CD14-positive monocyte (primary cell): ENCODE data around the gene FANCG. TPM values are rescaled to one million over a fixed set of nuclear protein-coding genes. Genes with fewer than 3 reads are reported as not detected.

Source experiments
- DNase-seq, 3 donors: peaks; one replicate each; pipeline ENCODE4 v3.0.0-alpha.2; 2011 to 2022
- H2AFZ ChIP-seq: 2 replicates; pipeline ENCODE4 v1.6.0; 2012; ENCODE audit warnings: mild to moderate bottlenecking, low read depth, low read length, inconsistent platforms; ENCODE audit not compliant: insufficient read depth, poor library complexity, severe bottlenecking
- H3K27ac ChIP-seq, 2 donors: 1 replicate in 1 of 2; 2 replicates in 1 of 2; pipeline ENCODE4 v1.5.1; 2012 to 2013; ENCODE audit warnings: low read length in 2 of 2, control low read depth in 1 of 2, inconsistent platforms in 1 of 2, low read depth in 1 of 2, mild to moderate bottlenecking in 1 of 2
- H3K27me3 ChIP-seq, 2 donors: one replicate each; pipeline versions ENCODE4 v1.6.0 to v1.6.1; 2011 to 2013; ENCODE audit warnings: low read length in 2 of 2; ENCODE audit not compliant: control insufficient read depth in 2 of 2, insufficient read depth in 2 of 2
- H3K36me3 ChIP-seq, 2 donors: replicated peaks in 1 of 2; 1 replicate in 1 of 2; 2 replicates in 1 of 2; pipeline versions ENCODE4 v1.5.1 to v1.6.1; 2012 to 2013; ENCODE audit warnings: low read length in 2 of 2, control low read depth in 1 of 2, inconsistent platforms in 1 of 2, mild to moderate bottlenecking in 1 of 2; ENCODE audit not compliant: insufficient read depth in 2 of 2, control insufficient read depth in 1 of 2
- H3K4me1 ChIP-seq, 2 donors: 1 replicate in 1 of 2; 2 replicates in 1 of 2; pipeline versions ENCODE4 v1.5.1 to v1.6.1; 2012 to 2013; ENCODE audit warnings: low read length in 2 of 2, control low read depth in 1 of 2, inconsistent platforms in 1 of 2, mild to moderate bottlenecking in 1 of 2, moderate library complexity in 1 of 2; ENCODE audit not compliant: insufficient read depth in 2 of 2, control insufficient read depth in 1 of 2
- H3K4me2 ChIP-seq: replicated peaks from 2 replicates; pipeline ENCODE3; 2012; ENCODE audit warnings: low read length, moderate library complexity, mild to moderate bottlenecking; ENCODE audit not compliant: poor library complexity, severe bottlenecking; ENCODE audit errors: extremely low read depth
- H3K4me3 ChIP-seq, 3 experiments: fragments of 200-600 bp in 1 of 3; sonication (generic) in 1 of 3; replicated peaks in 1 of 3; 1 replicate in 2 of 3; 2 replicates in 1 of 3; pipeline ENCODE4 v1.5.1; 2011 to 2013; ENCODE audit warnings: low read length in 3 of 3, mild to moderate bottlenecking in 3 of 3, control low read depth in 2 of 3, low read depth in 2 of 3, inconsistent platforms in 1 of 3, moderate library complexity in 1 of 3
- H3K79me2 ChIP-seq: 2 replicates; pipeline ENCODE4 v1.6.0; 2012; ENCODE audit warnings: mild to moderate bottlenecking, control low read depth, inconsistent platforms, low read length, moderate library complexity; ENCODE audit not compliant: insufficient read depth
- H3K9ac ChIP-seq: 2 replicates; pipeline ENCODE4 v1.6.0; 2017; ENCODE audit warnings: low read length, mild to moderate bottlenecking; ENCODE audit not compliant: insufficient read depth, poor library complexity, severe bottlenecking
- H3K9me3 ChIP-seq, 2 donors: replicated peaks in 1 of 2; 1 replicate in 1 of 2; 2 replicates in 1 of 2; pipeline versions ENCODE4 v1.5.1 to v1.6.1; 2012 to 2013; ENCODE audit warnings: low read length in 2 of 2, control low read depth in 1 of 2; ENCODE audit not compliant: control insufficient read depth in 1 of 2, insufficient read depth in 1 of 2
- H4K20me1 ChIP-seq: 2 replicates; pipeline ENCODE4 v1.6.0; 2012; ENCODE audit warnings: mild to moderate bottlenecking, low read length, control low read depth, moderate library complexity; ENCODE audit not compliant: insufficient read depth
- H3K27ac Mint-ChIP-seq, 7 donors: one replicate each; pipeline ENCODE4 v1.8.0; 2020; ENCODE audit warnings: mild to moderate bottlenecking in 7 of 7, mixed read lengths in 7 of 7, moderate library complexity in 6 of 7, inconsistent platforms in 2 of 7
- H3K27me3 Mint-ChIP-seq, 3 donors: one replicate each; pipeline ENCODE4 v1.8.0; 2021 to 2022; ENCODE audit warnings: low read depth in 3 of 3, mild to moderate bottlenecking in 3 of 3, mixed read lengths in 3 of 3, moderate library complexity in 3 of 3, inconsistent platforms in 1 of 3
- H3K36me3 Mint-ChIP-seq, 2 donors: one replicate each; pipeline ENCODE4 v1.8.0; 2020; ENCODE audit warnings: mixed read lengths in 2 of 2, inconsistent platforms in 1 of 2, mild to moderate bottlenecking in 1 of 2
- H3K4me1 Mint-ChIP-seq: one replicate; pipeline ENCODE4 v1.8.0; 2020; ENCODE audit warnings: mild to moderate bottlenecking, mixed read lengths
- H3K4me3 Mint-ChIP-seq, 2 donors: one replicate each; pipeline ENCODE4 v1.8.0; 2020; ENCODE audit warnings: mild to moderate bottlenecking in 2 of 2, mixed read lengths in 2 of 2, moderate library complexity in 1 of 2
- H3K9me3 Mint-ChIP-seq, 7 donors: one replicate each; pipeline ENCODE4 v1.8.0; 2020 to 2022; ENCODE audit warnings: mixed read lengths in 7 of 7, mild to moderate bottlenecking in 6 of 7, moderate library complexity in 6 of 7, inconsistent platforms in 2 of 7
- CTCF ChIP-seq: fragments of 200-600 bp; IDR thresholded peaks from one replicate; pipeline ENCODE4 v1.8.0; 2022; ENCODE audit warnings: antibody characterized with exemption, mild to moderate bottlenecking
- WGBS: methylation state at CpG from one replicate; pipeline ENCODE4 v1.1.5; 2013; ENCODE audit warnings: missing lambda C conversion rate; ENCODE audit not compliant: insufficient coverage; 5-methylcytosine and 5-hydroxymethylcytosine counted together
- intact Hi-C, 2 donors: fragments of 100-400 bp; cut with micrococcal nuclease; formaldehyde crosslinking; loops; one replicate each; pipeline versions ENCODE4 v1.15.0 to v1.15.1; 2023
- polyA plus RNA-seq, 3 donors: library from polyadenylated mRNA; depleted of rRNA in 1 of 3; unstranded in 2 of 3; stranded (reverse) in 1 of 3; fragments of 300-500 nt in 2 of 3; fragments of >200 nt in 1 of 3; fragmentation: Illumina TruSeq in 2 of 3; gene quantifications; 1 replicate in 2 of 3; 2 replicates in 1 of 3; pipeline ENCODE4 v1.2.3, GENCODE V29; 2012 to 2021

The FANCG gene
- polyA plus RNA-seq, 3 donors: 2.0 to 7.0 (median 2.5) TPM

- Histone ChIP-seq H3K9ac (no peak overlapping the region), H3K4me3 (no peak overlapping the region), H3K36me3 (peaks cover 60 to 79% of the 10 kb centered on the region in 2 donors), H3K27me3 (no peaks in the 10 kb centered on the region), H3K4me1 (peaks cover 27 to 39% of the 10 kb centered on the region in 2 donors), H3K4me2 (no peak overlapping the region), H3K79me2 (peaks cover 37% of the 10 kb centered on the region), H4K20me1 (peaks cover 69% of the 10 kb centered on the region), H2AFZ (no peak overlapping the region), H3K9me3 (no peaks in the 10 kb centered on the region), H3K27ac (no peak overlapping the region)
- intact Hi-C loops: no loop called here
- Mint-ChIP-seq H3K27me3 (peaks cover 0 to 3% (median 0%) of the 10 kb centered on the region in 3 donors), H3K4me3 (no peak overlapping the region), H3K9me3 (peaks cover 0 to 1% (median 0%) of the 10 kb centered on the region in 7 donors), H3K27ac (peak overlapping the region in 3 of 7 donors; percentile 13 to 76 (median 15)), H3K36me3 (peaks cover 58 to 74% of the 10 kb centered on the region in 2 donors), H3K4me1 (peaks cover 38% of the 10 kb centered on the region)
- no peak for DNase-seq
- WGBS: 98% methylated on average over 11 of the region's 12 CpGs
- no peak for TF ChIP-seq CTCF
Observed at GRCh38 chr9:35105126-35105525, 25.4 kb upstream of the FANCG start.

GRCh38 chr9:35104586-35104985 is 24.8 kb upstream of the FANCG start:
- H3K27me3 ChIP-seq: no peaks in the 10 kb centered on the region
- H4K20me1 ChIP-seq: peaks cover 64% of the 10 kb centered on the region
- H3K36me3 Mint-ChIP-seq: peaks cover 61 to 74% of the 10 kb centered on the region in 2 donors
- no peak for TF ChIP-seq CTCF
- H3K27ac ChIP-seq: peak overlapping the region in 1 of 2 donors; percentile 86
- no peak overlapping the region for H3K4me3 Mint-ChIP-seq
- no peak overlapping the region for H3K9ac ChIP-seq
- H3K4me1 ChIP-seq: peaks cover 21 to 33% of the 10 kb centered on the region in 2 donors
- no peak overlapping the region for H3K4me2 ChIP-seq
- peaks cover 0 to 3% (median 0%) of the 10 kb centered on the region in 3 donors for H3K27me3 Mint-ChIP-seq
- intact Hi-C loops: no loop called here
- H3K27ac Mint-ChIP-seq: peak overlapping the region in 6 of 7 donors; percentile 79 to 99 (median 98)
- H3K36me3 ChIP-seq: peaks cover 65 to 81% of the 10 kb centered on the region in 2 donors
- DNase-seq: no peak
- peaks cover 31% of the 10 kb centered on the region for H3K79me2 ChIP-seq
- no peak overlapping the region for H3K4me3 ChIP-seq
- peaks cover 0 to 1% (median 0%) of the 10 kb centered on the region in 7 donors for H3K9me3 Mint-ChIP-seq
- H3K9me3 ChIP-seq: no peaks in the 10 kb centered on the region
- no peak overlapping the region for H2AFZ ChIP-seq
- WGBS: no CpG with 5 or more reads among the region's 4 CpGs
- H3K4me1 Mint-ChIP-seq: peaks cover 32% of the 10 kb centered on the region
